GM13977 (cell line): ENCODE measurements around the gene SEMA6C.

Experiments used
- DNase-seq: peaks from one replicate; pipeline ENCODE4 v3.0.0; 2012; ENCODE audit warnings: low spot score
- CTCF ChIP-seq: IDR thresholded peaks from 2 replicates; pipeline ENCODE4 v1.5.1; 2012; ENCODE audit warnings: mild to moderate bottlenecking, control low read depth; ENCODE audit not compliant: insufficient read depth; ENCODE audit errors: extremely low read depth, missing control alignments
- in situ Hi-C: fragments of 300-500 bp; cut with MboI; formaldehyde crosslinking; loops from one replicate; pipeline ENCODE4 v1.12.0; 2022; ENCODE audit warnings: low sequenced_read_pairs, low pct_unique_long_range_greater_than_20kb, mixed read lengths, inconsistent platforms; ENCODE audit not compliant: unreplicated experiment

SEMA6C gene

DNA sequence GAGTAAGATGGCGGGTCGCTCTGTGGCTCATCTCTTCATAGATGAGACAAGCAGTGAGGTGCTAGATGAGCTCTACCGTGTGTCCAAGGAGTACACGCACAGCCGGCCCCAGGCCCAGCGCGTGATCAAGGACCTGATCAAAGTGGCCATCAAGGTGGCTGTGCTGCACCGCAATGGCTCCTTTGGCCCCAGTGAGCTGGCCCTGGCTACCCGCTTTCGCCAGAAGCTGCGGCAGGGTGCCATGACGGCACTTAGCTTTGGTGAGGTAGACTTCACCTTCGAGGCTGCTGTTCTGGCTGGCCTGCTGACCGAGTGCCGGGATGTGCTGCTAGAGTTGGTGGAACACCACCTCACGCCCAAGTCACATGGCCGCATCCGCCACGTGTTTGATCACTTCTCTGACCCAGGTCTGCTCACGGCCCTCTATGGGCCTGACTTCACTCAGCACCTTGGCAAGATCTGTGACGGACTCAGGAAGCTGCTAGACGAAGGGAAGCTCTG, 12.4 kb upstream of the SEMA6C start:
- DNase-seq = no peak
- no peak for TF ChIP-seq CTCF
- in situ Hi-C loops = no loop called here

DNA sequence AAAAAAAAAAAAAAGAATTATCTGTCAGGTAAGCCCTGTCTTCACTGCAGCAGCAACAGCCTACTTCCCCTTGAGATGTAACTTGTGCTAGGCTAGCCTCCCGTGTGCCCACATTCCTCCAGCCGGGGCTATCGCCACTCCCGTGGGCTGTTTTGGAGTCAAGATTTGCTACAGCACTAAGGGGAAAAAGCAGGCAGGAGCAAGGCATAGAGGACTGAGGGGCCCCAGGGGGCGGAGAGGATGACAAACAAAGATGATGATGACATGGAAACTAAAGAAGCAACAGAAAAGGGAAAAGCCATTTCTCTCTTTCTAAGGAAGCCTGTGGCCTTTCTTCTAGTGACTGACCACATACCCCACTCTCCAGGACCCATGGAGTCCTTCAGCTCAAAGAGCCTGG, 11.9 kb upstream of the SEMA6C start:
- in situ Hi-C loops = no loop called here
- DNase-seq = no peak
- no peak for TF ChIP-seq CTCF

GRCh38 chr1:151157067-151157531, 10.7 kb upstream of the SEMA6C start:
- in situ Hi-C loops = no loop called here
- no peak for TF ChIP-seq CTCF
- DNase-seq = no peak

DNA sequence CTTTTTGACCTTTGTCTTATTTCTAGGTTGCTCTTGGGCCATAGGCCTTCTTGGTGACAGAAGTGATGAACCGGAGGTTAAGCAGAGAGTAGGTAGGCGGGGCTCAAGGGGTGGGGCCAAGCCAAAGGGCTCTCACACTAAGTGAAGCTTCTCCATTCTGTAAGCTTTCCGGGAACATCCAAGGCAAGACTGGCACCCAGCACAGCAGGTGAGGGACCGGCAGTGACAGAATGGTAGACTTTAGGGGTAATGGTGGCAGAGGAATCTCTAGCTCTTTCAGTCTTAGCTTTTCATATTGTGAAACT, 10.0 kb upstream of the SEMA6C start, which contains the start of gene TNFAIP8L2:
Gene TNFAIP8L2 (plus strand): TSS at position 135 of the 305 bp plus-strand sequence. CDS start 2,049 bp downstream, outside the sequence.
- in situ Hi-C loops = no loop called here
- TF ChIP-seq CTCF = no peak
- no peak for DNase-seq

GRCh38 chr1:151147665-151148064, 1.2 kb upstream of the SEMA6C start:
- in situ Hi-C loops = no loop called here
- no peak for DNase-seq
- no peak for TF ChIP-seq CTCF

DNA sequence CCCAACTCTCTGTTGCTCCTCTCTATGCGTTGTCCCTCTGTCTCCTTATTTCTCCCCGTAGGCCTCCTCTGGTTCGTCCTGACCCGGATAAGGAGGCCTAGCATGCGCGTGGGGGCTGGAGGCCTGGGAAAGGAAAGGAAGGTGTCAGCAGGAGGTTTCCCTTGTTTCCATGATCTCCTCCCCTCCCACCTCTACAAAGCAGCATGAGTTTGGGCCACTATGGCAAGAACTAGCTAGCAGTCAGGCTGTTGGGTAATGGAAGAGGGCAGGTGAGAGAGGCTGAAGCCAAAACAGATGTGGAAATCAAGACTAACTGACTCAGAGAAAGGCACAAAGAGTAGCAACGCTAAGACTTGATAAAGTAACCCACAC, 687 bp upstream of the SEMA6C start:
- no peak for TF ChIP-seq CTCF
- in situ Hi-C loops = no loop called here
- DNase-seq = no peak

DNA sequence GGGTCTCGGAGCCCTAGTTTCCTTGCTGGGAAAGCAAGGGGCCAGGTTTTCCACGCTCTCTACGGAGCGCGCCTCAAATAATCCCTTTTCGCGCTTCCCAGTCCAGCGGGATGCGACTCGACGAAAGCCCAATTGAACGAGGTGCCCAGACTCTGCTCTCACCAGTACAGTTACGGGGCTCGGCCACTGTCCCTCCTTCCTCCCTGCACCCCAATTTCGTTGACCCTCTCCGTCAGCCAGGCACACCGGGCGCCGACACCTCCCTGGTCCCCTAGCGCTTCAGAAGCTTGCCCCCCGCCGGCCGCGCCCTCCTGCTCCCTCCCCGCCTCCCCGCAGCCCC, 389 bp downstream of the SEMA6C start:
- no peak for DNase-seq
- in situ Hi-C loops = no loop called here
- no peak for TF ChIP-seq CTCF
